Lung (tissue), 12 donors: Measurements from ENCODE around the gene SLC7A5. TPM values are rescaled to one million over a fixed set of nuclear protein-coding genes. Genes with fewer than 3 reads are reported as not detected.
"Not testable (repeated sequence)": the region's sequence is repeated elsewhere in the genome, so short reads cannot be mapped to it uniquely, and the experiment has no call there.

Source experiments
- ATAC-seq: fragments of 200-7000 bp; cut with Tn5 transposase; one replicate; pipeline ENCODE4 v1.9.1; 2020; ENCODE audit warnings: moderate number of reproducible peaks; ENCODE audit not compliant: insufficient read depth, low FRiP score
- DNase-seq, 3 donors: peaks; one replicate each; pipeline ENCODE4 v3.0.0-alpha.2; 2013 to 2017
- H3K27ac ChIP-seq, 2 donors: one replicate each; pipeline ENCODE4 v1.5.1; 2013; ENCODE audit warnings: mild to moderate bottlenecking in 2 of 2, moderate library complexity in 2 of 2, control low read depth in 1 of 2, inconsistent platforms in 1 of 2, low read depth in 1 of 2, low read length in 1 of 2
- H3K27me3 ChIP-seq, 3 donors: one replicate each; pipeline ENCODE4 v1.5.1; 2013; ENCODE audit warnings: low read length in 2 of 3; ENCODE audit not compliant: control insufficient read depth in 3 of 3, insufficient read depth in 3 of 3
- H3K36me3 ChIP-seq, 4 donors: one replicate each; pipeline ENCODE4 v1.5.1; 2013; ENCODE audit warnings: low read length in 4 of 4, mild to moderate bottlenecking in 1 of 4, moderate library complexity in 1 of 4; ENCODE audit not compliant: control insufficient read depth in 4 of 4, insufficient read depth in 4 of 4
- H3K4me1 ChIP-seq, 5 donors: one replicate each; pipeline ENCODE4 v1.5.1; 2013; ENCODE audit warnings: low read length in 5 of 5, mild to moderate bottlenecking in 2 of 5, moderate library complexity in 1 of 5; ENCODE audit not compliant: control insufficient read depth in 5 of 5, insufficient read depth in 5 of 5
- H3K4me3 ChIP-seq: one replicate; pipeline ENCODE4 v1.5.1; 2013; ENCODE audit warnings: mild to moderate bottlenecking, control low read depth, moderate library complexity
- H3K9ac ChIP-seq, 2 donors: one replicate each; pipeline ENCODE4 v1.5.1; 2013; ENCODE audit warnings: low read length in 2 of 2, control low read depth in 1 of 2; ENCODE audit not compliant: insufficient read depth in 1 of 2
- H3K9me3 ChIP-seq, 4 donors: one replicate each; pipeline ENCODE4 v1.5.1; 2013; ENCODE audit warnings: low read length in 3 of 4, mild to moderate bottlenecking in 1 of 4, moderate library complexity in 1 of 4; ENCODE audit not compliant: control insufficient read depth in 4 of 4, insufficient read depth in 3 of 4
- WGBS, 2 donors: extraction: QIAGEN DNeasy Blood & Tissue Kit; methylation state at CpG; one replicate each; pipeline ENCODE4 v1.1.7; 2013; 5-methylcytosine and 5-hydroxymethylcytosine counted together
- polyA plus RNA-seq, 2 donors: library from polyadenylated mRNA; stranded (reverse); fragments of 200-250 nt; gene quantifications; one replicate each; pipeline ENCODE4 v1.2.1, GENCODE V29; 2013
- total RNA-seq, 2 donors: library from RNA; depleted of rRNA in 1 of 2; stranded (reverse); fragments of >200 nt in 1 of 2; gene quantifications; one replicate each; pipeline ENCODE4 v1.2.1, GENCODE V29; 2014 to 2021
- TF ChIP-seq, protein P1 (sequence below): IDR thresholded peaks from 2 replicates; pipeline ENCODE4 v1.5.1; 2012; ENCODE audit warnings: mild to moderate bottlenecking; ENCODE audit errors: control extremely low read depth, extremely low read depth
- donor health status: control.
- donor health status: control.
- donor health status: Bipolar disorder and iron deficiency.
- donor health status: healthy.
- donor health status: DM: yes; HTN: yes; CAD: no.

The SLC7A5 gene
- total and polyA plus RNA-seq, 4 donors = 4.0 to 36.1 (median 19.8) TPM

GRCh38 chr16:87828071-87828906 lies 41.0 kb downstream of the SLC7A5 start:
- H3K27ac ChIP-seq = no peak overlapping the region

GRCh38 chr16:87827588-87827915 lies 41.8 kb downstream of the SLC7A5 start:
- not testable (repeated sequence) for H3K36me3 ChIP-seq, H3K27ac ChIP-seq, H3K9ac ChIP-seq, H3K27me3 ChIP-seq, DNase-seq, ATAC-seq, H3K4me1 ChIP-seq, H3K9me3 ChIP-seq, H3K4me3 ChIP-seq
- 72 to 90% methylated on average over 7 of the region's 7 CpGs for WGBS, 2 donors

More at GRCh38 chr16:87828071-87828906, 41.0 kb downstream of the SLC7A5 start:
- WGBS, 2 donors = 88 to 89% methylated on average over 20 of the region's 20 CpGs
- Histone ChIP-seq H3K9ac (no peak overlapping the region), H3K36me3 (peaks cover 0 to 9% (median 0%) of the 10 kb centered on the region in 4 donors), H3K4me3 (no peak overlapping the region), H3K27me3 (no peaks in the 10 kb centered on the region), H3K9me3 (no peaks in the 10 kb centered on the region), H3K4me1 (no peaks in the 10 kb centered on the region)
- ATAC-seq (no peak), DNase-seq (no peak)
- TF ChIP-seq, protein P1, sequence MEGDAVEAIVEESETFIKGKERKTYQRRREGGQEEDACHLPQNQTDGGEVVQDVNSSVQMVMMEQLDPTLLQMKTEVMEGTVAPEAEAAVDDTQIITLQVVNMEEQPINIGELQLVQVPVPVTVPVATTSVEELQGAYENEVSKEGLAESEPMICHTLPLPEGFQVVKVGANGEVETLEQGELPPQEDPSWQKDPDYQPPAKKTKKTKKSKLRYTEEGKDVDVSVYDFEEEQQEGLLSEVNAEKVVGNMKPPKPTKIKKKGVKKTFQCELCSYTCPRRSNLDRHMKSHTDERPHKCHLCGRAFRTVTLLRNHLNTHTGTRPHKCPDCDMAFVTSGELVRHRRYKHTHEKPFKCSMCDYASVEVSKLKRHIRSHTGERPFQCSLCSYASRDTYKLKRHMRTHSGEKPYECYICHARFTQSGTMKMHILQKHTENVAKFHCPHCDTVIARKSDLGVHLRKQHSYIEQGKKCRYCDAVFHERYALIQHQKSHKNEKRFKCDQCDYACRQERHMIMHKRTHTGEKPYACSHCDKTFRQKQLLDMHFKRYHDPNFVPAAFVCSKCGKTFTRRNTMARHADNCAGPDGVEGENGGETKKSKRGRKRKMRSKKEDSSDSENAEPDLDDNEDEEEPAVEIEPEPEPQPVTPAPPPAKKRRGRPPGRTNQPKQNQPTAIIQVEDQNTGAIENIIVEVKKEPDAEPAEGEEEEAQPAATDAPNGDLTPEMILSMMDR = no peak

DNA sequence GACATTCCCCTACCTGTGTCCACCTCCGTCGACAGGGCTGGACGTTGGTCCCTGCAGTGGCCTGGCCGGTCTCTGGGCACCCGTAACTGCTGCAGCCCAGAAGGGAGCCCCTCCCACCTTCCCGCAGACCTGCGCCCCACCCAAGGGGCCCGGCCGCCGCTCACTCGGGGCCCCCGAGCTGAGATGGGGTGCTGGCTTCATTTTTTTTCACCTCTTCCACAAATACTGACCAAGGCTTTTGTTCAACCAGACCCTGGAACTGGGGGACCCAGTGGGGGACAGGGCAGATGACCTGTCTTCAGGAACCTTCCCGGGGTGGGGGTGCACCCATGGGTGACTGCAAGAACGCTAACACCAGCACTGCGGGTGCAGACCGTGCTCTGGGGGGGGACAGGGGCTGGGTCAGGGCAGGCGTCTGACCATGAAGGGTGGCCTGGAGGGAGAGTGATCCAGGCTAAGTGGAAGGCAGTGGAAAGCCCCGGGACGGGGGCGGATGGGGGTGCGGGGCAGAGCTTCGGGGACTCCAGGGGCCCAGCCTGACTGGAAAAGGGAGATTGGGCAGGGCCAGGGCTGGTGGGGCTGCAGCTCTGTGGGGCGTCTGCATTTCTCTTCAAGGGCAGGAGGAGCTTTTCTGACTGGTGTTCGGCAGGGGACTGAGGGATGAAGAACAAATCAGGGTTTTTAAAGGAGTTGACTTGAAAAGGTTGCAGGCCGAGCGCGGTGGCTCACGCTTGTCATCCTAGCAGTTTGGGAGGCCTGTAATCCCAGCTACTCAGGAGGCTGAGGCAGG lies 42.3 kb downstream of the SLC7A5 start:
- H3K9me3 ChIP-seq = no peaks in the 10 kb centered on the region
- no peak for ATAC-seq
- WGBS, 2 donors = 88% methylated on average over 28 of the region's 28 CpGs
- no peaks in the 10 kb centered on the region for H3K27me3 ChIP-seq
- no peak overlapping the region for H3K9ac ChIP-seq
- no peak overlapping the region for H3K4me3 ChIP-seq
- TF ChIP-seq, protein P1 = no peak
- peaks cover 0 to 8% (median 0%) of the 10 kb centered on the region in 5 donors for H3K4me1 ChIP-seq
- no peak overlapping the region for H3K27ac ChIP-seq
- peaks cover 0 to 9% (median 0%) of the 10 kb centered on the region in 4 donors for H3K36me3 ChIP-seq
- DNase-seq = no peak

DNA sequence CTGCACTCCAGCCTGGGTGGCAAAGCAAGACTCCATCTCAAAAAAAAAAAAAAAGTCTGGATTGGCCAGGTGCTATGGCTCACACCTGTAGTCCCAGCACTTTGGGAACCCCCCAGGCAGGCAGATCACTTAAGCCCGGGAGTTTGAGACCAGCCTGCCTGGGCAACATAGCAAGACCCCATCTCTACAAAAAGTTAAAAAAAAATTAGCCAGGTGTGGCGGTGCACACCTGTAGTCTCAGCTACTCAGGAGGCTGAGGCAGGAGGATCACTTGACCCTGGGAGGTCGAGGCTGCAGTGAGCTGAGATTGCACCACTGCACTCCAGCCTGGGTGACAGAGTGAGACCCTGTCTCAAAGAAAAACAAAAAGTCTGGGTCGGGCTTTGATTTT lies 42.9 kb downstream of the SLC7A5 start:
- 70 to 80% methylated on average over 4 of the region's 4 CpGs for WGBS, 2 donors
- H3K4me3 ChIP-seq, H3K27ac ChIP-seq, H3K36me3 ChIP-seq, H3K9ac ChIP-seq, ATAC-seq, H3K4me1 ChIP-seq, H3K27me3 ChIP-seq, DNase-seq, H3K9me3 ChIP-seq: not testable (repeated sequence)

GRCh38 chr16:87825842-87826120 lies 43.5 kb downstream of the SLC7A5 start:
- not testable (repeated sequence) for H3K27ac ChIP-seq, ATAC-seq, H3K36me3 ChIP-seq, H3K4me1 ChIP-seq, H3K9me3 ChIP-seq, H3K4me3 ChIP-seq, DNase-seq, H3K27me3 ChIP-seq, H3K9ac ChIP-seq
- WGBS, 2 donors = 84 to 85% methylated on average over 5 of the region's 5 CpGs
